KMS-11 (cell line): ENCODE data around the gene ABCC10.
"Not testable (repeated sequence)": the region's sequence is repeated elsewhere in the genome, so short reads cannot be mapped to it uniquely, and the experiment has no call there.

Experiments
- H2AFZ ChIP-seq: fragments of 200-600 bp; sonication (generic); 2 replicates; pipeline ENCODE4 v1.6.1; 2016; ENCODE audit warnings: antibody characterized with exemption, mixed run types, low read depth
- H3K27ac ChIP-seq: fragments of 200-600 bp; sonication (generic); 2 replicates; pipeline ENCODE4 v1.6.1; 2016; ENCODE audit warnings: mild to moderate bottlenecking, mixed run types
- H3K27me3 ChIP-seq: fragments of 200-600 bp; sonication (generic); 2 replicates; pipeline ENCODE4 v1.6.1; 2017; ENCODE audit warnings: mild to moderate bottlenecking, low read depth, mixed run types, moderate library complexity; ENCODE audit not compliant: insufficient read depth
- H3K36me3 ChIP-seq: fragments of 200-600 bp; sonication (generic); 2 replicates; pipeline ENCODE4 v1.6.1; 2017; ENCODE audit warnings: mild to moderate bottlenecking, mixed run types; ENCODE audit not compliant: insufficient read depth
- H3K4me1 ChIP-seq: fragments of 200-600 bp; sonication (generic); 2 replicates; pipeline ENCODE4 v1.6.1; 2016; ENCODE audit warnings: mild to moderate bottlenecking, low read depth, mixed run types; ENCODE audit not compliant: poor library complexity, severe bottlenecking
- H3K4me2 ChIP-seq: fragments of 200-600 bp; sonication (generic); 2 replicates; pipeline ENCODE4 v1.7.0; 2016; ENCODE audit warnings: mild to moderate bottlenecking, mixed run types
- H3K4me3 ChIP-seq: fragments of 200-600 bp; sonication (generic); IDR thresholded peaks from 2 replicates; pipeline ENCODE4 v1.6.1; 2017; ENCODE audit warnings: low read depth, low read length, mixed read lengths; ENCODE audit not compliant: insufficient read depth
- H3K79me2 ChIP-seq: fragments of 200-600 bp; sonication (generic); 2 replicates; pipeline ENCODE4 v1.6.1; 2016; ENCODE audit warnings: low read depth, mixed run types; ENCODE audit not compliant: insufficient read depth
- H3K9ac ChIP-seq: fragments of 200-600 bp; sonication (generic); 2 replicates; pipeline ENCODE4 v1.6.1; 2016; ENCODE audit warnings: mild to moderate bottlenecking, mixed run types
- H4K20me1 ChIP-seq: fragments of 200-600 bp; sonication (generic); 2 replicates; pipeline ENCODE4 v1.6.1; 2016; ENCODE audit warnings: mild to moderate bottlenecking, mixed run types; ENCODE audit not compliant: insufficient read depth
- CTCF ChIP-seq: fragments of 200-600 bp; sonication (generic); conservative IDR thresholded peaks from 2 replicates; pipeline ENCODE4 v1.6.1; 2017; ENCODE audit warnings: low read depth, mild to moderate bottlenecking, antibody characterized with exemption, low read length, moderate library complexity, mixed read lengths

ABCC10 gene

GRCh38 chr6:43459535-43459934, 32.2 kb downstream of the ABCC10 start:
- TF ChIP-seq CTCF, result no peak
- H3K36me3 ChIP-seq, result no peaks in the 10 kb centered on the region
- peaks cover 10% of the 10 kb centered on the region for H3K4me1 ChIP-seq
- H4K20me1 ChIP-seq, result no peaks in the 10 kb centered on the region
- no peak overlapping the region for H3K9ac ChIP-seq
- no peak overlapping the region for H3K4me2 ChIP-seq
- H3K27ac ChIP-seq, result no peak overlapping the region
- no peaks in the 10 kb centered on the region for H3K79me2 ChIP-seq
- H2AFZ ChIP-seq, result no peak overlapping the region
- peaks cover 20% of the 10 kb centered on the region for H3K27me3 ChIP-seq
- no peak overlapping the region for H3K4me3 ChIP-seq

GRCh38 chr6:43460032-43460431, 32.7 kb downstream of the ABCC10 start:
- H3K4me1 ChIP-seq, result peaks cover 6% of the 10 kb centered on the region
- no peaks in the 10 kb centered on the region for H4K20me1 ChIP-seq
- H2AFZ ChIP-seq, result no peak overlapping the region
- no peak overlapping the region for H3K9ac ChIP-seq
- TF ChIP-seq CTCF, result no peak
- no peaks in the 10 kb centered on the region for H3K36me3 ChIP-seq
- no peaks in the 10 kb centered on the region for H3K79me2 ChIP-seq
- no peak overlapping the region for H3K27ac ChIP-seq
- no peak overlapping the region for H3K4me2 ChIP-seq
- peaks cover 15% of the 10 kb centered on the region for H3K27me3 ChIP-seq
- no peak overlapping the region for H3K4me3 ChIP-seq

GRCh38 chr6:43461936-43462335, 34.6 kb downstream of the ABCC10 start:
- Histone ChIP-seq H3K27ac (no peak overlapping the region), H3K4me1 (no peaks in the 10 kb centered on the region), H3K27me3 (peaks cover 1% of the 10 kb centered on the region; the same call in 1 of the 2 replicates), H3K79me2 (no peaks in the 10 kb centered on the region), H2AFZ (no peak overlapping the region), H3K4me2 (no peak overlapping the region), H4K20me1 (no peaks in the 10 kb centered on the region), H3K9ac (no peak overlapping the region), H3K36me3 (no peaks in the 10 kb centered on the region), H3K4me3 (no peak overlapping the region)
- no peak for TF ChIP-seq CTCF

DNA sequence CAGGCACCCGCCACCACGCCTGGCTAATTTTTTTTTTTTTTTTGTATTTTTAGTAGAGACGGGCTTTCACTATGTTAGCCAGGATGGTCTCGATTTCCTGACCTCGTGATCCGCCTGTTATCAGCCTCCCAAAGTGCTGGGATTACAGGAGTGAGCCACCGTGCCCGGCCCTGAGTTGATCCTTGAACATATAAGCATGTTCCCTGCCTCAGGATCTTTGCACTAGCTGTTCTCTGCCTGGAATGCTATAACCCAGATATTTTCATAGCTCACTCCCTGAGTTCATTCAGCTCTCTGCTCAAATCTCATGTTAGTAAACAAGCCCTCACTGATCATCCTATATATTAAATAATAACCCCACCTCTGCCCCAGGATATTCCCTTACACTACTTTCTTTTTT, 37.0 kb downstream of the ABCC10 start:
- Histone ChIP-seq H3K9ac (no peak overlapping the region), H3K4me2 (no peak overlapping the region)
- no peak for TF ChIP-seq CTCF

DNA sequence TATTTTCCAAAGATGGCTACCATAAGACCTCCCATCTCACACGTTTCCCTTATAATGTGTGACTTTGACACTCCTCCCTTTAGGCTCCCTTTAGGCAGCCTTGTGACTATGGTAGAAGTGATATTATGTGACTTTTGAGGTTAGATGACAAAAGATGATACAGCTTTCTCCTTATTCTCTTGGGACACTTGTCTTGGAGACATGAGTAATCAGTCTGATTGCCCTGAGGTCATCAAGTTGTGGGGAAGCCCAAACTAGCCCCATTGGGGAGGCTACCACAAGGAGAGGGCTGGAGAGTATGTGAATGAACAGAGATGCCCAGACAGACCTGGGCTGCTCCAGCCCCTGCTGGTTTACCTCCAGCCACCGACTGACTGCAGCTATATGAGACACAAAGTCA, 38.6 kb downstream of the ABCC10 start:
- Histone ChIP-seq H2AFZ (no peak overlapping the region), H3K4me1 (no peaks in the 10 kb centered on the region), H3K36me3 (no peaks in the 10 kb centered on the region), H4K20me1 (no peaks in the 10 kb centered on the region), H3K4me2 (no peak overlapping the region), H3K27ac (no peak overlapping the region), H3K4me3 (no peak overlapping the region), H3K79me2 (no peaks in the 10 kb centered on the region), H3K27me3 (no peaks in the 10 kb centered on the region; the same call in 1 of the 2 replicates), H3K9ac (no peak overlapping the region)
- no peak for TF ChIP-seq CTCF

More for the DNA sequence above, 37.0 kb downstream of the ABCC10 start:
- Histone ChIP-seq H4K20me1 (no peaks in the 10 kb centered on the region), H3K36me3 (no peaks in the 10 kb centered on the region), H3K27me3 (no peaks in the 10 kb centered on the region; the same call in 1 of the 2 replicates), H3K79me2 (no peaks in the 10 kb centered on the region), H3K4me1 (no peaks in the 10 kb centered on the region), H3K27ac (no peak overlapping the region), H3K4me3 (no peak overlapping the region), H2AFZ (no peak overlapping the region)

GRCh38 chr6:43467265-43467664, 39.9 kb downstream of the ABCC10 start:
- not testable (repeated sequence) for H4K20me1 ChIP-seq, H3K27me3 ChIP-seq, H3K9ac ChIP-seq, H2AFZ ChIP-seq, H3K27ac ChIP-seq, H3K79me2 ChIP-seq, H3K36me3 ChIP-seq, H3K4me2 ChIP-seq, H3K4me1 ChIP-seq, H3K4me3 ChIP-seq
